Muscle of arm (tissue), 12 donors: ENCODE results near the gene KY. TPM values are rescaled to one million over a fixed set of nuclear protein-coding genes. Genes with fewer than 3 reads are reported as not detected.
"Not testable (repeated sequence)": the region's sequence is repeated elsewhere in the genome, so short reads cannot be mapped to it uniquely, and the experiment has no call there.

ENCODE experiments used
- DNase-seq: peaks from one replicate; pipeline ENCODE4 v3.0.0-alpha.2; 2013
- polyA plus RNA-seq, 12 donors: library from polyadenylated mRNA; unstranded; fragments of 120-200 nt; gene quantifications; one replicate each; pipeline ENCODE4 v1.2.1, GENCODE V29; 2013; ENCODE audit not compliant: insufficient read length in 12 of 12

The KY gene
- polyA plus RNA-seq, 12 donors, result 19.8 to 90.1 (median 59.0) TPM; not detected in 1

GRCh38 chr3:134606033-134607025, 44.5 kb downstream of the KY start:
- DNase-seq, result no peak

DNA sequence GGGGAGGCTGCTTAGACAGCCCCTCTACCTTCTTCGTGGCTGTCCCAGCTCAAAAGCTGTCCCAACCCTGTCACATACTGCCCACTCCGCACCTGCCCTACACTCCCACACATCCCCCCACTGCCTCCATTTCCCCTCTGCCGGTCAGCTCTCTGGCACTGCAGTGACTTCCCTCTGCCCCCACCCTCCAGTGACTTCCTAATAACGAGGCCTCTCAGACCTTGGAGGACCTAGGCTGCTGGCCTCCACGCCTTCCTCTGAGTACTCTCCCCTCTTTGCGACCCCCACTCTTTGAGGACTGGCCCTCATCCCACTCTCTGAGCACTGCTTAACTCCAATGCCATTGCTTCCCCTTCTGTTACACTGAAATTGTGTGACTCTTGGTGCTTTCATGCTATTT, 45.3 kb downstream of the KY start:
- DNase-seq, result no peak

DNA sequence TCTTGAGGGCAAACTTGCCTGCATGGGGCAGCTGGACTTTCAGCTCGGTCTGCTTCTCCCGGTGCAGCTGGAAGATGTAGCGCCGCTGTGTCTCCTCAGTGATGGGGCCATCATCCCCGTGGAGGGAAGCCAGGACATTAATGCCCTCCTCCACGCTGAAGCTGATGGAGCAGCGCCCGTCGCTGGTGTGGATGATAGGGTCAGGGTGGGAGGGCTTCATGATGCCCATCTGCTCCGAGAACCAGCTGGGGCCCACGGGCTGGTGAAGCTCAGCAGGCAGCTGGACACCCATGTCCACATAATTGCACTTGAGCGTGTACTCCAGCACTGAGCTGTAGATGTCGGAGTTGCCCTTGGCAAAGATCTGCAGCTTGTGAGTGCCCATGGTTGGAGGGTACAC, 46.9 kb downstream of the KY start:
- DNase-seq, result no peak

- DNase-seq, result no peak
Measured at GRCh38 chr3:134603480-134603879, 47.3 kb downstream of the KY start.

- DNase-seq, result no peak
Measured at GRCh38 chr3:134602440-134602814, 48.4 kb downstream of the KY start.

DNA sequence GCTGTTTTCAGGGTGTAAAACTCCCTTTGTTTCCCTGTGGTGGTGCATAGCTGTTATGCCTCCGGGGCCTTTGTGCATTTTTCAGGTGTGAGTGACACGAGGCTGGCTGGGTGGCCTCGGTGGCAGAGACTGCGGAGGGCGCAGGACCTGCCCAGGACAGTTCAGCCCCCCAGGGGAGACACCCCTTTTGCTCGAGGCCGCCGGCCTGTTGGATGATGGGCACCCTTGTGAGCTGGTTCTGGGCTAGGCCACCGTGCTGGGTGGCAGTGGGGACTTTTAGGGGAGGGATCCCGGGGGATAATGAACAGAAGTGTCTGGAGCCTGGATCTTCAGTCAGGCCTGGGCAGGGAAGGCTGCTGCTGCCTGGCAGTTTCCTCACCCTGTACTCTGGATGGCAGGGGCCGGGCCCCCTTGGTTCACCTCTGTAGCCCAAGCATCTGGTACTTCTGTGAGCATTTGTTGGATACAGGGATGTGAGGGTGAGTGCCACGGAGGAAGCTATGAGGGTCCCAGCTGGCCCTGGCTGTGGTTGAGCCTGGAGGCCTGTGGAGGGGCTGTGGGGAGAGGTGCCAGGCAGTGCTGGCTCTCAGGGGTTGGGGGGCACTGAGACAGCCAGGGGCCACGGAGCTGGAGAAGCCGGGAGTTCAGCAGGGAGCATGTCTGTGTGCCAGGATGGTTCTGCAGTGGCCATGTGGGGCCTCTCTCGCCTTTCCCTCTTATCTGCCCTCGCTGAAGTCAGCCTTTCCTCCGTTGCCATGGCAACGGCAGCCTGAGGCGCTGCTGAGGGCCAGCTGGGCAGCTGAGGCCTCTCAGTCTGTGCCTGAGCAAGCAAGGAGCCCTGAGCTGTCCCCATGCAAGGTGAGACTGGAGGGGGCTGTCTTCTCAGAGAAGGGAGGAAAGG, 49.0 kb downstream of the KY start:
- DNase-seq, result peak; percentile 15

GRCh38 chr3:134600685-134601463, 49.9 kb downstream of the KY start:
- DNase-seq, result peak; percentile 71

- DNase-seq, result no peak
Measured at GRCh38 chr3:134600206-134600605, 50.6 kb downstream of the KY start.

- no peak for DNase-seq
Measured at GRCh38 chr3:134598763-134599545, 51.9 kb downstream of the KY start.

GRCh38 chr3:134597390-134597970, 53.3 kb downstream of the KY start:
- no peak for DNase-seq

GRCh38 chr3:134594986-134595385, 55.8 kb downstream of the KY start:
- DNase-seq, result not testable (repeated sequence)

DNA sequence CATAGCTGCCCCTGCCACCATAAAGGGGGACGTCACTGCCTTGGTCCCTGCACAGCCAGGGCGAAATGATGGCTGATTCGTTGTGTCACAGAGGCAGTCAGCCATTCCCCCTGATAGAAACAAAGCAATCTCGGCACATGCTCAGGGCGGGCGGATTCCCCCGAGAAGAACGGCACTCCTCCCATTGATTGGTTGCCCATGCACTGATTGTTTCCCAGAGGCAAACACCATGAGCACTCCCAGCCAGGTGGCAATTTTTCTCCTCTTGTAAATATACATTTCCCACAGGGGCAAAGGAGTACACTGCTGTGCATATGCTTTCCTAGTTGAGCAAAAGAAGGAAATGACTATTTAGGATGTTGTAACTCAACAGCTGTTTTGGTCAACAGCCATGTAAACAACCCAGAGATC, 56.5 kb downstream of the KY start:
- no peak for DNase-seq

DNA sequence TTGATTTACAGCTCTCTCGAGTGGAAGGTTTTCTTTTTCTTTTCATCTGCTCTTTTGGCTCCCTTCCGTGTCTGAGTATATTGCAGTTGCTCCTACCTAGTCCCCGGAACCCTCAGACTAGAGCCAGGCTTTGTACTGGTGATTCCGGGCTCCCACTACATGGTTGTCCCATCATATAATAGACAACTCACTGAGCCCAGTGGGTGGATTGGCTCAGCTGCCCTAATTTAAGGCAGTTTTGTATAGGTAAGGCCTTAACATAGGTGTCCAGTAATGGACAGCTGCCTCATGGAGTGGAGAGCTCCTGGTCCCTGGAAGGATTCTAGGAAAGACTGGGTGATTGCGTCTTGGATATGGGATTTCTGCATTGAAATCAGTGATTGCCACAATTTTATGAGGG, 58.0 kb downstream of the KY start:
- DNase-seq, result no peak

- no peak for DNase-seq
Measured at GRCh38 chr3:134590766-134591165, 60.1 kb downstream of the KY start.

DNA sequence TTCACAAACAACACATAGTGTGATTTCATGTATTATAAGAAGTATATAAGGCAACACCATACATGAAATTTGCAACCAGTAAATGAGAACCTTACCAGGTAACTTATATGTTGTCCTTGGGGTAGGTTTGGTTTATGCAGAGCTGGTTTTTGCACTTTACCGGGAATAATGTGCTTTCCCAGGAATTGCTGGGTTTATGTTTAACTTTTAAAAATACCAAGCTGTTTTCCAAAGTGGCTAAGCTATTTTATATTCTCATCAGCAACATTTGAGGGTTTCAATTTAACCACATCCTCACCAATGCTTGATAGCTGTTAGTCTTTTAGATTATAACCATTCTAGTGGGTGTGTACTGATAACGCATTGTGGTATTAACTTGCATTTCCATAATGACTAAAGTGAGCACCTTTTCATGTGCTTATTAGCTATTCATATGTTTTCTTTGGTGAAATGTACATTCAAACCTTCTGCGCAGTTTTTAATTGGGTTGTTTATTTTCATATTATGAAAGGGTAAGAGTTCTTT, 71.6 kb downstream of the KY start:
- no peak for DNase-seq

DNA sequence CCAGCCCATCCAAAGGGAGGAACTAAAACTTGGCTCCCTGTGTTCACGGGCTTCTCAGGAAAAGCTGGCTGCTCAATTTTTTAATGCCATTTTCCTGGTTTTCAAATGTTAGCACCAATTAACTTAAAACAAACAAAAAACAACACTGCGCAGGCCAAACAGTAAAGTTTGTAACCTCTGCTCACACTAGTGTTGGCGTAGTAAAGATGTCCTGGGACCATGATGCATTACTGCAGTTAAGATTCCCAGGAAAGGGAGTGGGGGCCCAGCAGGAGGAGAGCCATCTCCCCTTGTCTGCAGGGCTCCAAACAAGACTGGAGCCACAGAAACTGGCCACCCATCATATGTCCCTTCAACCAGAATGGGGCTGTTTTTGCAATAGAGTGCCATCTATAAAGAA, 74.0 kb downstream of the KY start:
- no peak for DNase-seq

GRCh38 chr3:134576426-134576825, 74.4 kb downstream of the KY start:
- DNase-seq, result no peak

- DNase-seq, result not testable (repeated sequence)
Measured at GRCh38 chr3:134569899-134570298, 80.9 kb downstream of the KY start.

DNA sequence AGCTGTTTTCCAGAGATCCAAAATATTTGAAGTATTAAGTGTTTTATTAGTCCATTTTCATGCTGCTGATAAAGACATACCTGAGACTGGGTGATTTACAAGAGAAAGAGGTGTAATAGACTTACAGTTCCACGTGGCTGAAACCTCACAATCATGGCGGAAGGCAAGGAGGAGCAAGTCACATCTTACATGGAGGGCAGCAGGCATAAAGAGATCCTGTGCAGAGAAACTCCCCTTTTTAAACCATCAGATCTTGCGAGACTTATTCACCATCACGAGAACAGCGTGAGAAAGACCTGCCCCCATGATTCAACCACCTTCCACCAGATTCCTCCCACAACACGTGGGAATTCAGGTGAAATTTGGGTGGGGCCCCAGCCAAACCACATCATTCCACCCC, 82.0 kb downstream of the KY start:
- no peak for DNase-seq

DNA sequence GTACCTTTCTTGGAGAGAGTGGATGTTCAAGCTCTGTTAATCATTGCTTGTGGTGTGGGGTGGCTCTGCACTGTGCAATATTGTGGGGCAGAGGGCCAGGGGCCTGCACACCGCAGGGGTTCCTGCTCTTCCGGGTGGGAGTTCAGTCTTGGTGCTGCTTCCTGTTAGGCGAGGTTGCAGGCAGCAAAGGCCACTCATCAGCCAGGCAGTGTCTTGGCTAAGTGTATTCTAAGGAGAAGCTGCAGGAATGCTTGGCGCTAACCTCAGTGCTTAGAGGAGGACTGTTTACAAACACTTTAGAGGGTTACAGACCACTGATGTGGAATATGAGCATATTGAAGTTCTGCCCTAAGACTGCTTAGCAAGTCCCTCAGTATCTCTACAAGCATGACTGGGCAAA, 83.2 kb downstream of the KY start:
- no peak for DNase-seq
